AG09309 (cell line): ENCODE data around the gene THBS4.
"Not testable (repeated sequence)": the region's sequence is repeated elsewhere in the genome, so short reads cannot be mapped to it uniquely, and the experiment has no call there.

Experiments
- DNase-seq: peaks from one replicate; pipeline ENCODE4 v3.0.0-alpha.2; 2010; ENCODE audit warnings: low read depth
- H3K4me3 ChIP-seq: 2 replicates; pipeline ENCODE4 v1.5.1; 2011; ENCODE audit warnings: mild to moderate bottlenecking, low read depth, low read length, moderate library complexity; ENCODE audit not compliant: control insufficient read depth
- CTCF ChIP-seq: IDR thresholded peaks from 2 replicates; pipeline ENCODE4 v1.5.1; 2011; ENCODE audit warnings: mild to moderate bottlenecking, low read depth, low read length, inconsistent platforms; ENCODE audit not compliant: insufficient read depth, control insufficient read depth; ENCODE audit errors: missing control alignments

Gene THBS4

GRCh38 chr5:80083101-80083890 is 48.1 kb downstream of the THBS4 start:
- H3K4me3 ChIP-seq: peak overlapping the region; percentile 42
- TF ChIP-seq CTCF: peak; percentile 59
- peak; percentile 55 for DNase-seq

- no peak for TF ChIP-seq CTCF
- no peak overlapping the region for H3K4me3 ChIP-seq
- DNase-seq: no peak
Measured at GRCh38 chr5:80090884-80091166, 55.7 kb downstream of the THBS4 start.

- peak; percentile 24 for DNase-seq
- peak; percentile 58 for TF ChIP-seq CTCF
- H3K4me3 ChIP-seq: not testable (repeated sequence)
Measured at GRCh38 chr5:80091792-80092192, 56.6 kb downstream of the THBS4 start.

GRCh38 chr5:80092486-80093107 is 57.4 kb downstream of the THBS4 start:
- no peak for TF ChIP-seq CTCF
- H3K4me3 ChIP-seq: no peak overlapping the region
- no peak for DNase-seq

- no peak for DNase-seq
- TF ChIP-seq CTCF: no peak
Measured at GRCh38 chr5:80093796-80094195, 58.6 kb downstream of the THBS4 start.

GRCh38 chr5:80094236-80094738 is 59.1 kb downstream of the THBS4 start:
- DNase-seq: no peak
- no peak for TF ChIP-seq CTCF
- H3K4me3 ChIP-seq: no peak overlapping the region

More at GRCh38 chr5:80093796-80094195, 58.6 kb downstream of the THBS4 start:
- H3K4me3 ChIP-seq: no peak overlapping the region
